GM21360 (cell line): ENCODE results near the gene GRID2IP.

Experiments
- ATAC-seq: cut with Tn5 transposase; IDR thresholded peaks from one replicate; pipeline ENCODE4 v1.9.1; 2021; ENCODE audit warnings: mild to moderate bottlenecking, moderate library complexity; ENCODE audit not compliant: unreplicated experiment

GRID2IP gene

GRCh38 chr7:6528401-6529130 lies 22.7 kb downstream of the GRID2IP start:
- ATAC-seq, result no peak

- no peak for ATAC-seq
These were observed 24.3 kb downstream of the GRID2IP start for GRCh38 chr7:6526997-6527378.

GRCh38 chr7:6520163-6520981 lies 30.9 kb downstream of the GRID2IP start:
- no peak for ATAC-seq

GRCh38 chr7:6516387-6516983 lies 34.8 kb downstream of the GRID2IP start:
- no peak for ATAC-seq

- ATAC-seq, result no peak
These were observed 37.7 kb downstream of the GRID2IP start for GRCh38 chr7:6513541-6513940.

GRCh38 chr7:6512892-6513291 lies 38.4 kb downstream of the GRID2IP start:
- ATAC-seq, result no peak

- ATAC-seq, result no peak
These were observed 40.7 kb downstream of the GRID2IP start for GRCh38 chr7:6510476-6511133.

GRCh38 chr7:6508950-6509349 lies 42.3 kb downstream of the GRID2IP start:
- no peak for ATAC-seq

- no peak for ATAC-seq
These were observed 42.7 kb downstream of the GRID2IP start for GRCh38 chr7:6508539-6508938.

GRCh38 chr7:6507906-6508305 lies 43.4 kb downstream of the GRID2IP start:
- ATAC-seq, result no peak

- no peak for ATAC-seq
These were observed 45.3 kb downstream of the GRID2IP start for GRCh38 chr7:6505685-6506559.

- no peak for ATAC-seq
These were observed 46.3 kb downstream of the GRID2IP start for GRCh38 chr7:6504996-6505395.

GRCh38 chr7:6502886-6503285 lies 48.4 kb downstream of the GRID2IP start:
- ATAC-seq, result no peak

GRCh38 chr7:6501586-6502564 lies 49.4 kb downstream of the GRID2IP start:
- ATAC-seq, result no peak

GRCh38 chr7:6500691-6501090 lies 50.6 kb downstream of the GRID2IP start:
- no peak for ATAC-seq

- no peak for ATAC-seq
These were observed 53.3 kb downstream of the GRID2IP start for GRCh38 chr7:6497994-6498393.

GRCh38 chr7:6497637-6497905 lies 53.7 kb downstream of the GRID2IP start:
- ATAC-seq, result no peak

- no peak for ATAC-seq
These were observed 54.2 kb downstream of the GRID2IP start for GRCh38 chr7:6496842-6497636.
